ENCODE measurements around the gene MSH5. TPM values are rescaled to one million over a fixed set of nuclear protein-coding genes. Genes with fewer than 3 reads are reported as not detected.

Gene MSH5
- total and polyA plus RNA-seq, 4 donors, result 5.9 to 15.1 (median 7.0) TPM; not detected in 1

DNA sequence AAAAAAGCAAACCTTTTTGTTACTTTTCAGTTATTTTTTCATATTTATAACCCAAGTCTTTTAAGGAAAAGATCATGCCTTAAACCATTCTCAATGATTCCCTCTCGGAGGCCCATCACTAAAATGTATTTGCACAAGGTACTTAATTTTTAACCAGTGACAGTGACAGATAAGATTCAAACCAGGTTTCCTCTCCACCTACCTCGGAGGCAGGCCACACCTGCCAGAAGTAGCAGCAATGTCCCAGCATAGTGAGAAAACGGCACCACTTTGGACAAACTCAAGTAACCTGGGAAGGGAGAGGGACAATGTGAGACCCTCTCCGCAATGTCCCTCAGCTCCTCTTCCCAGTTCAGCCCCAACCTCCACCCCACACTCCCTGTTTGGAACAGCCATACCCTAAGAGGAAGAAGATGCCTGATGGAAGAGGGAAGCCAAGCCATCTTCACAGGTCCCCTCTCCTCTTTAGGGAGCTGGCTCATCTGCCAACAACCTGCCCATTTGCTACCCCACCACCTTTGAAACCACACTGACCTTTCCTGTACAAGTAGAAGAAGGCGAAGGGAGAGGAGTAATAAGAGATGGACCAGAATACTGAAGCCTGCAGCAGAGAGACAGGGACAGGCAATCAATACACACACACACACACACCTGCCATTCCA lies 38.9 kb upstream of the MSH5 start:
- intact Hi-C loops (cut with DNase I), result no loop called here
- Histone ChIP-seq H3K4me1 (ENCODE audit: control insufficient read depth in 1 of 2, insufficient read depth in 2 of 2, low read length in 2 of 2) (no peaks in the 10 kb centered on the region), H3K9me3 (ENCODE audit: control insufficient read depth, low read length) (no peaks in the 10 kb centered on the region), H3K4me3 (ENCODE audit: low read length in 2 of 2) (no peak overlapping the region), H3K36me3 (ENCODE audit: control insufficient read depth in 1 of 2, insufficient read depth in 2 of 2, low read length in 1 of 2) (peaks cover 0 to 2% of the 10 kb centered on the region in 2 donors), H3K27me3 (ENCODE audit: control insufficient read depth in 1 of 2, insufficient read depth in 2 of 2, low read length in 1 of 2) (no peaks in the 10 kb centered on the region), H3K27ac (ENCODE audit: low read depth in 1 of 2, low read length in 2 of 2) (no peak overlapping the region)
- WGBS, 2 donors, result 87% methylated on average over 5 of the region's 5 CpGs
- no peak for ATAC-seq (ENCODE audit: low FRiP score)
- DNase-seq, result no peak

GRCh38 chr6:31701666-31702404 lies 38.0 kb upstream of the MSH5 start:
- intact Hi-C loops (cut with DNase I), result no loop called here

GRCh38 chr6:31702405-31702818 lies 37.4 kb upstream of the MSH5 start:
- intact Hi-C loops (cut with DNase I), result no loop called here
- Histone ChIP-seq H3K27me3 (ENCODE audit: control insufficient read depth in 1 of 2, insufficient read depth in 2 of 2, low read length in 1 of 2) (no peaks in the 10 kb centered on the region), H3K27ac (ENCODE audit: low read depth in 1 of 2, low read length in 2 of 2) (peak overlapping the region; percentile 95 to 96), H3K9me3 (ENCODE audit: control insufficient read depth, low read length) (no peaks in the 10 kb centered on the region), H3K36me3 (ENCODE audit: control insufficient read depth in 1 of 2, insufficient read depth in 2 of 2, low read length in 1 of 2) (no peaks in the 10 kb centered on the region), H3K4me3 (ENCODE audit: low read length in 2 of 2) (peak overlapping the region; percentile 75 to 95), H3K4me1 (ENCODE audit: control insufficient read depth in 1 of 2, insufficient read depth in 2 of 2, low read length in 2 of 2) (no peaks in the 10 kb centered on the region)
- DNase-seq (no peak), ATAC-seq (ENCODE audit: low FRiP score) (peak; percentile 19)
- 0 to 1% methylated on average over 10 of the region's 10 CpGs for WGBS, 2 donors

More at GRCh38 chr6:31701666-31702404, 38.0 kb upstream of the MSH5 start:
- 16 to 17% methylated on average over 7 of the region's 7 CpGs for WGBS, 2 donors
- ATAC-seq (ENCODE audit: low FRiP score) (no peak), DNase-seq (no peak)
- no peaks in the 10 kb centered on the region for H3K4me1 ChIP-seq (ENCODE audit: control insufficient read depth in 1 of 2, insufficient read depth in 2 of 2, low read length in 2 of 2)
- H3K27me3 ChIP-seq (ENCODE audit: control insufficient read depth in 1 of 2, insufficient read depth in 2 of 2, low read length in 1 of 2), result no peaks in the 10 kb centered on the region
- no peaks in the 10 kb centered on the region for H3K9me3 ChIP-seq (ENCODE audit: control insufficient read depth, low read length)
- no peaks in the 10 kb centered on the region for H3K36me3 ChIP-seq (ENCODE audit: control insufficient read depth in 1 of 2, insufficient read depth in 2 of 2, low read length in 1 of 2)
- peak overlapping the region; percentile 75 to 95 for H3K4me3 ChIP-seq (ENCODE audit: low read length in 2 of 2)
- no peak overlapping the region for H3K27ac ChIP-seq (ENCODE audit: low read depth in 1 of 2, low read length in 2 of 2)

GRCh38 chr6:31702819-31703716 lies 36.7 kb upstream of the MSH5 start, which contains the start of gene ABHD16A:
ABHD16A (minus strand) TSS chr6:31703324; CDS start chr6:31703281, 43 bp downstream.
- Histone ChIP-seq H3K9me3 (ENCODE audit: control insufficient read depth, low read length) (no peaks in the 10 kb centered on the region), H3K4me3 (ENCODE audit: low read length in 2 of 2) (peak within 1 kb of the TSS; percentile 75 to 95), H3K27ac (ENCODE audit: low read depth in 1 of 2, low read length in 2 of 2) (peak within 1 kb of the TSS; percentile 95 to 96), H3K27me3 (ENCODE audit: control insufficient read depth in 1 of 2, insufficient read depth in 2 of 2, low read length in 1 of 2) (no peaks in the 10 kb centered on the region), H3K36me3 (ENCODE audit: control insufficient read depth in 1 of 2, insufficient read depth in 2 of 2, low read length in 1 of 2) (no peaks in the 10 kb centered on the region), H3K4me1 (ENCODE audit: control insufficient read depth in 1 of 2, insufficient read depth in 2 of 2, low read length in 2 of 2) (no peaks in the 10 kb centered on the region)
- peak; percentile 98 for ATAC-seq (ENCODE audit: low FRiP score)
- 1% methylated on average over 54 of the region's 54 CpGs for WGBS, 2 donors
- intact Hi-C loops (cut with DNase I), result no loop called here
- peak; percentile 99 to 100 for DNase-seq

GRCh38 chr6:31705931-31706330 lies 33.9 kb upstream of the MSH5 start:
- 92 to 94% methylated on average over 5 to 6 of the region's 6 CpGs for WGBS, 2 donors
- intact Hi-C loops (cut with DNase I), result no loop called here
- ATAC-seq (ENCODE audit: low FRiP score) (no peak), DNase-seq (no peak)
- no peak overlapping the region for H3K4me3 ChIP-seq (ENCODE audit: low read length in 2 of 2)
- no peak overlapping the region for H3K27ac ChIP-seq (ENCODE audit: low read depth in 1 of 2, low read length in 2 of 2)
- no peaks in the 10 kb centered on the region for H3K4me1 ChIP-seq (ENCODE audit: control insufficient read depth in 1 of 2, insufficient read depth in 2 of 2, low read length in 2 of 2)
- no peaks in the 10 kb centered on the region for H3K27me3 ChIP-seq (ENCODE audit: control insufficient read depth in 1 of 2, insufficient read depth in 2 of 2, low read length in 1 of 2)
- no peaks in the 10 kb centered on the region for H3K9me3 ChIP-seq (ENCODE audit: control insufficient read depth, low read length)
- H3K36me3 ChIP-seq (ENCODE audit: control insufficient read depth in 1 of 2, insufficient read depth in 2 of 2, low read length in 1 of 2), result no peaks in the 10 kb centered on the region

GRCh38 chr6:31706599-31706998 lies 33.2 kb upstream of the MSH5 start, which contains the start of gene LY6G6F:
LY6G6F (plus strand) TSS chr6:31706866; CDS start chr6:31706907, 41 bp downstream.
- Histone ChIP-seq H3K27ac (ENCODE audit: low read depth in 1 of 2, low read length in 2 of 2) (no peak within 1 kb of the TSS), H3K4me1 (ENCODE audit: control insufficient read depth in 1 of 2, insufficient read depth in 2 of 2, low read length in 2 of 2) (no peaks in the 10 kb centered on the region), H3K27me3 (ENCODE audit: control insufficient read depth in 1 of 2, insufficient read depth in 2 of 2, low read length in 1 of 2) (no peaks in the 10 kb centered on the region), H3K9me3 (ENCODE audit: control insufficient read depth, low read length) (no peaks in the 10 kb centered on the region), H3K4me3 (ENCODE audit: low read length in 2 of 2) (no peak within 1 kb of the TSS), H3K36me3 (ENCODE audit: control insufficient read depth in 1 of 2, insufficient read depth in 2 of 2, low read length in 1 of 2) (no peaks in the 10 kb centered on the region)
- DNase-seq (no peak), ATAC-seq (ENCODE audit: low FRiP score) (no peak)
- 13 to 20% methylated on average over 3 of the region's 3 CpGs for WGBS, 2 donors
- intact Hi-C loops (cut with DNase I), result no loop called here

DNA sequence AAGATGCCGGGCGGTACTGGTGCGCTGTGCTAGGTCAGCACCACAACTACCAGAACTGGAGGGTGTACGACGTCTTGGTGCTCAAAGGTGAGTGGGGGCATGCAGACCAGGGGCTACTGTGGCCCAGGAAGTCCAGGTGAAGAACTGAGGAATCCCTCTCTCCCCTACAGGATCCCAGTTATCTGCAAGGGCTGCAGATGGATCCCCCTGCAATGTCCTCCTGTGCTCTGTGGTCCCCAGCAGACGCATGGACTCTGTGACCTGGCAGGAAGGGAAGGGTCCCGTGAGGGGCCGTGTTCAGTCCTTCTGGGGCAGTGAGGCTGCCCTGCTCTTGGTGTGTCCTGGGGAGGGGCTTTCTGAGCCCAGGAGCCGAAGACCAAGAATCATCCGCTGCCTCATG lies 32.1 kb upstream of the MSH5 start:
- DNase-seq (no peak), ATAC-seq (ENCODE audit: low FRiP score) (no peak)
- WGBS, 2 donors, result 91% methylated on average over 10 of the region's 10 CpGs
- H3K9me3 ChIP-seq (ENCODE audit: control insufficient read depth, low read length), result no peaks in the 10 kb centered on the region
- no peaks in the 10 kb centered on the region for H3K4me1 ChIP-seq (ENCODE audit: control insufficient read depth in 1 of 2, insufficient read depth in 2 of 2, low read length in 2 of 2)
- no peaks in the 10 kb centered on the region for H3K36me3 ChIP-seq (ENCODE audit: control insufficient read depth in 1 of 2, insufficient read depth in 2 of 2, low read length in 1 of 2)
- no peak overlapping the region for H3K4me3 ChIP-seq (ENCODE audit: low read length in 2 of 2)
- intact Hi-C loops (cut with DNase I), result no loop called here
- H3K27me3 ChIP-seq (ENCODE audit: control insufficient read depth in 1 of 2, insufficient read depth in 2 of 2, low read length in 1 of 2), result no peaks in the 10 kb centered on the region
- no peak overlapping the region for H3K27ac ChIP-seq (ENCODE audit: low read depth in 1 of 2, low read length in 2 of 2)

DNA sequence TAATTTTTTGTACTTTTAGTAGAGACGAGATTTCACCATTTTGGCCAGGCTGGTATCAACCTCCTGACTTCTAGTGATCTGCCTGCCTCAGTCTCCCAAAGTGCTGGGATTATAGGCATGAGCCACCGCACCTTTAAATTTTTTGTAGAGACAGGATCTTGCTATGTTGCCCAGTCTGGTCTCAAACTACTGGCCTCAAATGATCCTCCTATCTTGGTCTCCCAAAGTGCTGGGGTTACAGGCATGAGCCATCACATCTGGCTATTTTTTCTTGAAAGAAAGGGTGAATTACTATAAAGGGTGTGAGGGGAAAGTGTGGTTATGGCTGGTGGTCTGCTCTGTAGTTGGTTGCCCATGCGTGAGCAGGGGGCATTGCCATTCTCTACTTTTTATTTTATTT lies 31.6 kb upstream of the MSH5 start:
- H3K9me3 ChIP-seq (ENCODE audit: control insufficient read depth, low read length), result no peaks in the 10 kb centered on the region
- intact Hi-C loops (cut with DNase I), result no loop called here
- H3K27me3 ChIP-seq (ENCODE audit: control insufficient read depth in 1 of 2, insufficient read depth in 2 of 2, low read length in 1 of 2), result no peaks in the 10 kb centered on the region
- WGBS, 2 donors, result 94 to 96% methylated on average over 3 of the region's 3 CpGs
- no peak overlapping the region for H3K27ac ChIP-seq (ENCODE audit: low read depth in 1 of 2, low read length in 2 of 2)
- ATAC-seq (ENCODE audit: low FRiP score), result no peak
- H3K36me3 ChIP-seq (ENCODE audit: control insufficient read depth in 1 of 2, insufficient read depth in 2 of 2, low read length in 1 of 2), result no peaks in the 10 kb centered on the region
- DNase-seq, result no peak
- no peak overlapping the region for H3K4me3 ChIP-seq (ENCODE audit: low read length in 2 of 2)
- H3K4me1 ChIP-seq (ENCODE audit: control insufficient read depth in 1 of 2, insufficient read depth in 2 of 2, low read length in 2 of 2), result no peaks in the 10 kb centered on the region
